ENCODE measurements around the gene GOLGA2.

Gene GOLGA2

GRCh38 chr9:128245421-128246151 lies 30.2 kb downstream of the GOLGA2 start:
- peaks cover 27% of the 10 kb centered on the region for H3K36me3 Mint-ChIP-seq (ENCODE audit: low read depth)
- H3K4me1 Mint-ChIP-seq, result peaks cover 48% of the 10 kb centered on the region
- H3K4me3 Mint-ChIP-seq, result peak overlapping the region; percentile 51 to 80 (median 71)
- H3K9me3 Mint-ChIP-seq, result no peaks in the 10 kb centered on the region
- peaks cover 3% of the 10 kb centered on the region for H3K27me3 Mint-ChIP-seq (ENCODE audit: low read depth)
- H3K27ac Mint-ChIP-seq, result peak overlapping the region; percentile 99
- TF ChIP-seq CTCF (IDR thresholded peaks at IDR 0.05; ENCODE audit: unreplicated experiment in 3 of 3), result no peak

DNA sequence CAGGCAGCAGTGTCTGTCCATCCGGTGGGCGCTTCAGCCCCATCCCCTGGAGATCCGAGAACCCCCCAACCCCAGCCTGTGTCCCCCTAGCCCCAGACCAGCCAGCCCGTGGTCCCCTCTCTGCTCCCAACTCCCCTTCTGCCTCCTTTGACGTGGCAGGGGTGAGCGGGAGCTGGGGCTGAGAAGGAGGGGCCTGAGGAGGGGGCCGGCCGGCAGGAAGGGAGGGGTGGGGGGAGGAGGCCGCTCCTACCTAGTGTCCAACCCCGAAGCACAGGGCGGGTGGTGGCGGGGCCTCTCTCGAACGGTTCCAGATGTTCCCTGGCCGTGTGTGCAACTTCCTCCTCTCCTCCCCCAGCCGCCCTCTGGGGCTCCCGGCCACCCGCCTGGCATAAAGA lies 31.0 kb downstream of the GOLGA2 start:
- Mint-ChIP-seq H3K4me1 (peaks cover 48% of the 10 kb centered on the region), H3K27ac (peak overlapping the region; percentile 99), H3K27me3 (ENCODE audit: low read depth) (peaks cover 3% of the 10 kb centered on the region), H3K36me3 (ENCODE audit: low read depth) (peaks cover 32% of the 10 kb centered on the region), H3K4me3 (peak overlapping the region; percentile 78 to 91 (median 90)), H3K9me3 (no peaks in the 10 kb centered on the region)
- TF ChIP-seq CTCF (IDR thresholded peaks at IDR 0.05; ENCODE audit: unreplicated experiment in 3 of 3), result no peak

DNA sequence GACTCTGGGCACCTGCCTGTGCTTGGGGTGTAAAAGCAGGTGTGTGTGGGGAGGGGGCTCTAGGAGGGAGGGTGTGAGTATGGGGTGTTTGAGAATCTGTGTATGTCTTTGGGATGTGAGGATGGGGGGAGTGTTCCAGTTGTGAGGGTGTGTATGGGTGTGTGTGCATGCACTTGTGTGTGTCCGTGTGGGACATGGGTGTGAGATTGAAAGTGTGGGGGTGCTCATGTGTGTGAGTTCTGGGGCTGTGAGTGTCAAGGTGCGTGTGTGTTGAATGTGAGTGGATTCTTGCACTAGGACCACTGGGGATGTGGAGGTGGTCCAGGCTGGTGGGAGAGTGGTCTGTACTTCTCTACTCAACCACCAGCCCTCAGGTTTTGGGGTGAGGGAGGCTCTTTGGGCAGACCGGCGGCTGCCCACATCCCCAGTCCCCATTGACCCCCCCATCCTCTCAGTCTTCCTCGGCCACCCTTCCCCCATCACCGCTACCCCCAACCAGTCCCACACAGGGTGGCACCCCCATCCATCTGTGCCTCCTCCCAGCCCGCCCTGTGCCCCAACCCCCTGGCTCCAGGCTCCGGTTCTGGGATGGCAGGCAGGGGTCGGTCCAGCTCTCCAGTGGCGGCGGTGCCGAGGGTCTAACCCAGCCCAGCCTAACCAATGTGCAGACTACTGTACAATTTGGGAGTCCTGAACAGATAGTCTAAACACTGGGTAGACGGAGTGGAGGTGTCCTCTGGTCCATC lies 31.5 kb downstream of the GOLGA2 start:
- no peak for TF ChIP-seq CTCF (IDR thresholded peaks at IDR 0.05; ENCODE audit: unreplicated experiment in 3 of 3)
- H3K9me3 Mint-ChIP-seq, result no peaks in the 10 kb centered on the region
- peak overlapping the region; percentile 99 for H3K27ac Mint-ChIP-seq
- peak overlapping the region; percentile 78 to 91 (median 90) for H3K4me3 Mint-ChIP-seq
- peaks cover 3% of the 10 kb centered on the region for H3K27me3 Mint-ChIP-seq (ENCODE audit: low read depth)
- H3K36me3 Mint-ChIP-seq (ENCODE audit: low read depth), result peaks cover 32% of the 10 kb centered on the region
- H3K4me1 Mint-ChIP-seq, result peaks cover 43% of the 10 kb centered on the region

DNA sequence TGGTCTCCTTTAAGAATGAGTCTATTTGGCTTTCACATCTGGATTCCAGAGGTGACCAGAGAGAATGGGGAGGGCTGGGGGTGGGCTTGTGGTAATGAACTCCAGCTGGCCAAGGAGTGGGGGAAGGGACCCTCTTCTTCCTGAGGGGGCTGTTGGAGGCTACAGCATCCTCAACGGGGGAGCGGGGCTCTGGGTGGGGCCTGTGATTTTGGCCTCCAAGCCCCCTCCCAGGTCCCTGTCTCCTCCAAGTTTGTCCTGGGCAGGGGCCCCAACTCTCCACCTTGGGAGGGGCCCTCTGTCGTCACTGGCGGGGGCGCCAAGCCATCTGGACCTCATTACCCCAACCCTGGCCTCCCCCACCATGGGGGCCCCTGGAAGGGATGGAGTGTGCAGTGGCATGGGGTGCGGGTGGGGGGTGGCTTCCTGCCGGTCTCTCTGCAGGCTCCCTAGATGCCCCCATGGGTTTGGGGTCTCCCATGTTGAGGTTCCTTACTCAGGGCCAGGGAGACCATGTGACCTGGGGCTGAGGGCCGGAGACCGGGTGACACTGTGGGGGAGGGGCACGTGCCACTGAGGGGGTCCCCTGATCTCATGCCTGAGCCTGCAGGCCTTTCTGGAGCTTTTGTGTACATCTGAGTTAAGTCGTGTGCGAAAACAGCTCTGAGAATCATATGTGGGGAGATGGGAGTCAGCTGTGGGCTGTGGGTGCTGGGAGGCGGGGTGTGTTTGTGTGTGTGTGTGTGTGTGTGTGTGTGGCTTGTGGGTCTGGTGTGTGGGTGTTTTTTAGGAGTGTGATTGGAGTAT lies 32.4 kb downstream of the GOLGA2 start:
- no peaks in the 10 kb centered on the region for H3K9me3 Mint-ChIP-seq
- peak overlapping the region; percentile 78 to 91 (median 90) for H3K4me3 Mint-ChIP-seq
- H3K27me3 Mint-ChIP-seq (ENCODE audit: low read depth), result no peaks in the 10 kb centered on the region
- peak overlapping the region; percentile 99 for H3K27ac Mint-ChIP-seq
- H3K4me1 Mint-ChIP-seq, result peaks cover 43% of the 10 kb centered on the region
- no peak for TF ChIP-seq CTCF (IDR thresholded peaks at IDR 0.05; ENCODE audit: unreplicated experiment in 3 of 3)
- peaks cover 33% of the 10 kb centered on the region for H3K36me3 Mint-ChIP-seq (ENCODE audit: low read depth)

- H3K36me3 Mint-ChIP-seq (ENCODE audit: low read depth), result peaks cover 33% of the 10 kb centered on the region
- H3K27ac Mint-ChIP-seq, result peak overlapping the region; percentile 99
- peaks cover 43% of the 10 kb centered on the region for H3K4me1 Mint-ChIP-seq
- H3K4me3 Mint-ChIP-seq, result peak overlapping the region in 2 of 3 experiments; percentile 25 to 90
- H3K9me3 Mint-ChIP-seq, result no peaks in the 10 kb centered on the region
- H3K27me3 Mint-ChIP-seq (ENCODE audit: low read depth), result no peaks in the 10 kb centered on the region
- no peak for TF ChIP-seq CTCF (IDR thresholded peaks at IDR 0.05; ENCODE audit: unreplicated experiment in 3 of 3)
Measured at GRCh38 chr9:128242828-128243214, 33.0 kb downstream of the GOLGA2 start.
